HG03432 (cell line): ENCODE data around the gene SPRR3.

Source experiments
- ATAC-seq: cut with Tn5 transposase; IDR thresholded peaks from one replicate; pipeline ENCODE4 v1.9.1; 2021; ENCODE audit warnings: mild to moderate bottlenecking, moderate library complexity; ENCODE audit not compliant: unreplicated experiment

The SPRR3 gene

DNA sequence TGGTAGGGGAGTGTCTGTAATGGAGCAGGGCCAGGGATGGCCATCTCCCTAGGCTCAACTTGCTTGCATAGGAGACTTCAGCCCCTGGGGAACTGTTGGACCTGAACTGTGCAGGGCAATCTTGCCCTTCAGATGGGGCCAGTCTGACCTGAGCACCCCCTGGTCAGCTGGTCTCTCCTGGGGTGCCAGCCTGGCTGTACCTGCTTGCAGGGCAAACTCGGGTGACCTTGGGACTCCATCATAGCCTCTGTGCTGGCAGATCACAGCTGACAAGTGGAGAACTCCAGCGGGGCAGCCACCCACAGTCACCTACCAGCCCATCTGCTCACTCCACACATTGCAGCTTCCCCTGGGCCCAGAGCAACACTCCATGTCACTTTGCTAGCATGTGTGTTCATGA lies 47.7 kb downstream of the SPRR3 start:
- no peak for ATAC-seq
